Measurements from ENCODE around the gene ANKMY1. TPM values are rescaled to one million over a fixed set of nuclear protein-coding genes. Genes with fewer than 3 reads are reported as not detected.

ANKMY1 gene
- total and polyA plus RNA-seq, 2 of the 13 experiments (the other 11 are each of a cell fraction or from before 2014, with no cell fraction given) = 11.7 to 18.8 TPM

DNA sequence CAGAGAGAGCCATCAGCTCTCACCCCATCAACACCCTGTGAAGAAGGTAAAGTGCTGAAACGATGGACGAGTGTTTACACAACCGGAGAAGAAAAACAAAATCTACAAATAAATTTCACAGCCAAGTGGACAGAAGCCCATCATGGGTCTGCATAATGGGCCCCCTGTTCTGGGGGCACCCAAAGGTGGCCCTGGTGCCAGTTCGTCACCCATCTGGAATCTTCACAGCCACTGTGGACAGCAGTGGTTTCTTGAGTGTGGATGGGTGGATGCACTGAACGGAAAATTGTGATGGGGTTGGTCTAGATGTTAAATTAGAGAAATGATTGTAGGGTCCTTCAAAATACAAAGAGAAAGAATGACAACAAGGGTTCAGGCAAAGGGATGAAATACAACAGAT, 38.8 kb downstream of the ANKMY1 start:
- in situ Hi-C loops (cut with HindIII; ENCODE audit: extremely low pct_ligation_motif_present, low pct_unique_long_range_greater_than_20kb) = no loop called here
- Histone ChIP-seq H3K4me3 (replicated peaks in 1 of 3; ENCODE audit: insufficient read depth in 1 of 3, low read depth in 2 of 3, low read length in 3 of 3) (no peak overlapping the region), H4K20me1 (ENCODE audit: insufficient read depth, low read length) (no peaks in the 10 kb centered on the region), H2AFZ (ENCODE audit: low read length) (no peak overlapping the region), H3K4me2 (ENCODE audit: low read depth, low read length) (no peak overlapping the region), H3K79me2 (ENCODE audit: insufficient read depth, low read length) (no peaks in the 10 kb centered on the region), H3K27me3 (ENCODE audit: control insufficient read depth in 1 of 2, insufficient read depth in 2 of 2, low read length in 2 of 2) (no peaks in the 10 kb centered on the region), H3K36me3 (replicated peaks in 1 of 2; ENCODE audit: control insufficient read depth in 1 of 2, insufficient read depth in 2 of 2, low read length in 2 of 2) (peaks cover 7 to 18% of the 10 kb centered on the region in 2 experiments; a peak in 4 of 5 replicates), H3K27ac (ENCODE audit: extremely low read length, insufficient read depth, low read length) (no peak overlapping the region), H3K4me1 (ENCODE audit: insufficient read depth, low read length) (no peaks in the 10 kb centered on the region), H3K9ac (ENCODE audit: insufficient read depth, low read depth, low read length) (no peak overlapping the region), H3K9me3 (ENCODE audit: low read length) (no peaks in the 10 kb centered on the region)
- BruUV-seq (replicated peaks) = no TSS peak
- ATAC-seq = no peak
- no peak for FAIRE-seq
- no peak for DNase-seq (ENCODE audit: low spot score)
- TF ChIP-seq ATF4 (CRISPR knock-in tag; IDR thresholded peaks at IDR 0.05) = no peak
- TF ChIP-seq ZNF225 (CRISPR knock-in tag; IDR thresholded peaks at IDR 0.05) = no peak
- no peak for TF ChIP-seq ZNF101 (CRISPR knock-in tag; IDR thresholded peaks at IDR 0.05; ENCODE audit: borderline replicate concordance, low read depth)
- intact Hi-C loops (cut with micrococcal nuclease; ENCODE audit: unreplicated experiment) = loop anchor here (10.0 kb wide), 1 partner anchor 126 kb away; no protein-coding TSS in a partner anchor
- 94% methylated on average over 5 of the region's 5 CpGs for WGBS (ENCODE audit: low lambda C conversion rate)
- POLR2A ChIA-PET = no interaction called here
- CTCF ChIA-PET (ENCODE audit: low intra/inter-chr PET ratio, low total read pairs) = no interaction called here

DNA sequence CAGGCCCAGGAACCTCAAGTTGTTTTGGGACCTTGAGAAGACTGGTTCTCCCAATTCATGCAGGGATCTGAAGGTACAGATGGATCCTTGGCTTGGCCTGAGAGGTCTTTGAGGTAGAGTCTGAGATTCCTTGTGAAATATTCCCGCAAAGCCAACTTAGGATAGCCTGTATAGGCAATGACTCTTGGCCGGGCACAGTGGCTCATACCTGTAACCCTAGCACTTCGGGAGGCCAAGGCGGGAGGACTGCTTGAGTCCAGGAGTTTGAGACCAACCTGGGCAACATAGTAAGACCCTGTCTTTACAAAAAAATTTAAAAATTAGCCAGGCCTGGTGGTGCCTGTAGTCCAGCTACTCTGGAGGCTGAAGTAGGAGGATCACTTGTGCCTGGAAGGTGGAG, 40.4 kb downstream of the ANKMY1 start:
- ChIA-PET CTCF (ENCODE audit: low intra/inter-chr PET ratio, low total read pairs) (no interaction called here), POLR2A (no interaction called here)
- in situ Hi-C loops (cut with HindIII; ENCODE audit: extremely low pct_ligation_motif_present, low pct_unique_long_range_greater_than_20kb) (no loop called here), intact Hi-C loops (cut with micrococcal nuclease; ENCODE audit: unreplicated experiment) (loop anchor here (10.0 kb wide), 1 partner anchor 127 kb away; no protein-coding TSS in a partner anchor)
- no peak for ATAC-seq
- H3K4me1 ChIP-seq (ENCODE audit: insufficient read depth, low read length) = no peaks in the 10 kb centered on the region
- TF ChIP-seq ZNF770 (CRISPR knock-in tag; IDR thresholded peaks at IDR 0.05) = 0 out of 2 replicates have a peak, but pooled peaks have one; percentile 21
- TF ChIP-seq TOPORS (CRISPR knock-in tag; IDR thresholded peaks at IDR 0.05) = no peak
- H3K4me3 ChIP-seq (replicated peaks in 1 of 3; ENCODE audit: insufficient read depth in 1 of 3, low read depth in 2 of 3, low read length in 3 of 3) = no peak overlapping the region
- no peaks in the 10 kb centered on the region for H3K79me2 ChIP-seq (ENCODE audit: insufficient read depth, low read length)
- H3K27me3 ChIP-seq (ENCODE audit: control insufficient read depth in 1 of 2, insufficient read depth in 2 of 2, low read length in 2 of 2) = no peaks in the 10 kb centered on the region
- no TSS peak for BruUV-seq (replicated peaks)
- no peaks in the 10 kb centered on the region; the same call in 1 of the 2 replicates for H4K20me1 ChIP-seq (ENCODE audit: insufficient read depth, low read length)
- no peak for DNase-seq (ENCODE audit: low spot score)
- no peak overlapping the region for H3K9ac ChIP-seq (ENCODE audit: insufficient read depth, low read depth, low read length)
- peak; percentile 30 for FAIRE-seq
- H2AFZ ChIP-seq (ENCODE audit: low read length) = no peak overlapping the region
- no peaks in the 10 kb centered on the region for H3K9me3 ChIP-seq (ENCODE audit: low read length)
- WGBS (ENCODE audit: low lambda C conversion rate) = 100% methylated on average over 1 of the region's 4 CpGs
- H3K27ac ChIP-seq (ENCODE audit: extremely low read length, insufficient read depth, low read length) = no peak overlapping the region
- peaks cover 4 to 6% of the 10 kb centered on the region in 2 experiments; a peak in 3 of 5 replicates for H3K36me3 ChIP-seq (replicated peaks in 1 of 2; ENCODE audit: control insufficient read depth in 1 of 2, insufficient read depth in 2 of 2, low read length in 2 of 2)
- no peak overlapping the region for H3K4me2 ChIP-seq (ENCODE audit: low read depth, low read length)

Data from HepG2 (cell line).